Islet precursor cell (in vitro differentiated cells): ENCODE data around the gene IMMP2L.
"Not testable (repeated sequence)": the region's sequence is repeated elsewhere in the genome, so short reads cannot be mapped to it uniquely, and the experiment has no call there.

ENCODE experiments used
- DNase-seq: peaks from one replicate; pipeline ENCODE4 v3.0.0-alpha.2; 2018

Gene IMMP2L

DNA sequence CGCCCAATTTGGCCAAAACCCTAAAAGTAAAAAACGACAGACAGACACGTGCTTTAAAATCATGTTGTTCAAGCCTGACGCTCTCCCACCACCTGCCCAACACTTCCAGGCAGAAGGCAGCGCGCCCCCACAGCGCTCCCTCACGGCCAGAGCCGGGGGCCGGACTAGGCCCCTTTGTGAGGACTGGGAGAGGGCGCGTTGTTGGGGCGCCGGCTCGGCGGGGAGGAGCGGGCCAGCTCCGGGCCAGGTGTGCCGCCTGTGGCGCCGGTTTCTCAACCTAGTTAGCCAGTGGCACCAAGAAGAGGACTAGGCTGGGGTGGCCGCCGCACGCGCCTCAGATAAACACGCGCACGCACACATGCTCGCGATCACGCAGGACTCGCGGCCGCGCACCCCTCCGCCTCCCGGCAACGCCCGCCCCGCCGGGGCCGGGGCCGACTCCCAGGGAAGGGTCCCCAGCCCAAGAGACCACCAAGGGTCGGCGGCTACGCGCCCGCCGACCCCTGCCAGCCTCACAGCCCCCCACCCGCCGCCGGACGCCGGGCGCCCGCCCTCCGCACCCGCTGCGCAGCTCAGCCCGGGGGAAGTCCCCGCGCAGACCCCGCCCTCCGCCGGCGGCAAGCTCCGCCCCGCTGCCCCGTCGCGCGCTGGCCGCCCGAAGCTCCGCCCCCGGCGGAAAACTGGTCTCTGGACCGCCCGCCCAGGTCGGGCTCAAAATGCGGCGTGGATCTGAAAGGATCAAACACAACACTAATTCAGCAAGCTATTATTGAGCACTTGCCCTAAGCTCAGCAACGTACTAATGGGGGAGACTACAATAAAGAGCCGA, at the start of gene IMMP2L:
IMMP2L (minus strand) TSS at position 589 of the 829 bp plus-strand sequence.
- DNase-seq: peak; percentile 92

DNA sequence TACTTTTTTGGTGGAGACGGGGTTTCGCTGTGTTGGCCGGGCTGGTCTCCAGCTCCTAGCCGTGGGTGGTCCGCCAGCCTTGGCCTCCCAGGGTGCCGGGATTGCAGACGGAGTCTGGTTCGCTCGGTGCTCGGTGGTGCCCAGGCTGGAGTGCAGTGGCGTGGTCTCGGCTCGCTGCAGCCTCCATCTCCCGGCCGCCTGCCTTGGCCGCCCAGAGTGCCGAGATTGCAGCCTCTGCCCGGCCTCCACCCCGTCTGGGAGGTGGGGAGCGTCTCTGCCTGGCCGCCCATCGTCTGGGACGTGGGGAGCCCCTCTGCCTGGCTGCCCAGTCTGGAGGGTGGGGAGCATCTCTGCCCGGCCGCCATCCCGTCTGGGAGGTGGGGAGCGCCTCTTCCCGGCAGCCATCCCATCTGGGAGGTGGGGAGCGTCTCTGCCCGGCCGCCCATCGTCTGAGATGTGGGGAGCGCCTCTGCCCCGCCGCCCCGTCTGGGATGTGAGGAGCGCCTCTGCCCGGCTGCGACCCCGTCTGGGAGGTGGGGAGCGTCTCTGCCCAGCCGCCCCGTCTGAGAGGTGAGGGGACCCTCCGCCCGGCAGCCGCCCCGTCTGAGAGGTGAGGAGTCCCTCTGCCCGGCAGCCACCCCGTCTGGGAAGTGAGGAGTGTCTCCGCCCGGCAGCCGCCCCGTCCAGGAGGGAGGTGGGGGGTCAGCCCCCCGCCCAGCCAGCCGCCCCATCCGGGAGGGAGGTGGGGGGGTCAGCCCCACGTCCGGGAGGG, 47.4 kb upstream of the IMMP2L start:
- DNase-seq: not testable (repeated sequence)

DNA sequence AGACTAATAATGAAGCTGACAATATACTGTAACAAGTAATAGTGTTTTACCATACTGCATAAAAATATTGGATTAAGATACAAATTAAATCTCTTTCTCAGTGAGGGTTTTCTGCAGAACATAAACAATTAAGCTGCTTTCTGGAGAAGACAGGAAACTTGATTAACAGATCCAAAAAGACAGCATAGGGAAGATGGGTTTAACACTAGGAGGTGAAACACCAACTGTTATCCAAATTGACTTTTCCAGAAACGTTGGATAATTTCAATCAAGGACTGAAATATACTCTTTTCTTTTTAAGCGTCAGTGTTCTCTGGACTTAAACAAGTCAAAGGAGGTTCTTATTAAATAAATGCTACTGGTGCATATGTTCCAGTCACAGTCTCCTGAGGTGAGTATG, 45.3 kb upstream of the IMMP2L start:
- no peak for DNase-seq

DNA sequence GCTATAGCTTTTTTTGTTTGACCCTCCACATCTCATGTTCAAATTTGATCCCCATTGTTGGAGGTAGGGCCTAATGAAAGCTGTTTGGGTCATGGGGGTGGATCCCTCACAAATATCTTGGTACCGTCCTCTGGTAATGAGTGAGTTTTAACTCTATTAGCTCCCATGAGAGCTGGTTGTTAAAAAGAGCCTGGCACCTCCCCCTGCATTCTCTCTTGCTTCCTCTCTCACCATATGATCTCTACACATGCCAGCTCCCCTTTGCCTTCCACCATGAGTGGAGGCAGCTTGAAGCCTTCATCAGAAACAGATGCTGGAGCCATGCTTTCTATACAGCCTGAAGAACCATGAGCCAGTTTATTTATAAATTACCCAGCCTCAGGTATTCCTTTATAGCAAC, 43.0 kb upstream of the IMMP2L start:
- no peak for DNase-seq

DNA sequence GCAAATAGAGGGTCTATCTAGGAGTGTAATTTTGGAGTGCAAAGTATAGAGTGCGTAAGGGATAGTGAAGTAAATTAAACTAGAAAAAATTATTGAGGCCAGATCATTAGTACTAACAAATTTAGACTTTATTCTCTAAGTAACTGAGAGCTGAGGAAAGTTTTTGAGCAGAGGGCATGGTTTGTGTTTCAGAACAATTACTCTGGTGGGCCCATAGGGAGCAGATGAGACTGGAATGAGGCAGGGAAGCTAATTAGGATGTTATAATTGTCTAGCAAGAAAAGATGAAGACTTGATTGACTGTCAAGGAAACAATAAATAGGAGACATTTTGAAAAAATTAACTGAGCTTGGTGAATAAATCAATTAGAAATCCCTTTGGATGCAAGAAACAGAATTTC, 37.8 kb upstream of the IMMP2L start:
- DNase-seq: no peak

DNA sequence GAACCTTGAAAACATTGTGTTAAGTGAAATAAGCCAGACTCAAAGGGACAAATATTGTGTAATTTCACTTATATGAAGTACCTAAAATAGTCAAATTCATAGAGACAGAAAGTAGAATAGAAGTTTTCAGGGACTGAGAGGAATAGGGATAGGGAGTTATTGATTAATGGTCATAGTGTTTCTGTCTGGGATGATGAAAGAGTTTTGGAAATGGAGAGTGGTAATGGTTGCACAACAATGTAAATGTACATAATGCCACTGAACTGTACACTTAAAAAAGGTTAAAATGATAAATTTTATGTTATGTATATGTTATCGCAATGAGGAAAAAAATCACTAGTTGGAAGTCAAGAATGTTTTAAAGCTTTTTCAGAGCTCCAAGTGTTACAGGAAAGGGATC, 33.5 kb upstream of the IMMP2L start:
- DNase-seq: no peak

DNA sequence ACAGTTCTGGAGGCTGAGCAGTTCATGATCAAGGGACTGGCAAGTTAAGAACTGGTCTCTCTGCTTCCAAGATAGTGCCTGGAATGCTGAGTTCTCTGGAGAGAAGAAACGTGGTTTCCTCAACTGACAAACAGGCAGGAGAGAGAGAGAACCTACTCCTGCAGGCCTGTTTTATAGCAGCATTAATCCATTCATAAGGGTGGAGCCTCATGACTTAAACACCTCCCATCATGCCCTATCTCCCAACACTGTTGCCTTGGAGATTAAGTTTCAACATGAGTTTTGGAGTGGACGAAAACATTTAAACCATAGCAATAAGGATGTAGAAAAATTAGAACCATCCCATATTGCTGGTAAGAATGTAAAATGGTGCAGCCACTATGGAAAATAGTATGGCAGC, 32.3 kb upstream of the IMMP2L start:
- no peak for DNase-seq

DNA sequence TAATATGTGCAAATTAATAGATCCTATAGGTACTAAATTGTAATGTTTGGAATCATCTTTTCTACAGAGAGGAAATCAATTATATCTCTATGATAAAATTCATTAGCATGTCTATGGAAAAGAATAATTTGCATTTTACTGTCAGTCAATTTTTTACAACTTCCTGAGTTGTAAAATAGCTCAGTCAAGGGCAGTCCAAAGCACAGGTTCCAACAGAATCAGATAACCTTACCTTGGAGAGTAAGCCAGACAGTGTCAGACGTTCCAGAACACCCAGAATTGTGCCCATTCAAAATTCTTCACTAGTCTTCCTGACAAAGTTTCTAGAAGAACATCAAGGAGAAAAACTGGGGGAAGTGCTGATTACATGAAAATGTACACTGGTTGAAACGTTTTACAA, 31.1 kb upstream of the IMMP2L start:
- DNase-seq: no peak

DNA sequence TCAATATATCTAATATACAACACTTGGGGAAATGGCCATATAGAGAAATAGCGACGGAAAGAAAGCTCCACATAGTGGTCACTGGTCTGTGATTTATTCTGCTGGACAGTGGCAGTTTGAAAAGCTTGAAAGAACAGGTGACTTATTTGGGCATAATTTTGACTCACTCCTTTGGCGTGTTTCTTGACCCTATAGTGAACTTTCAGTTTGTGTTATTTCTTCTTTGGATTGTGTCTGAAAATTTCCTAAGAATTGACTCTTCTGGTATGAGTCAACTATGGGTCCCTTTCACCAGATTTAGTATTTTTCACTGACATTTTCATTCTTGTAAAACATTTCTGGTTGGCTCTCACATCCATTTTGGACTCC, 25.8 kb upstream of the IMMP2L start:
- no peak for DNase-seq

DNA sequence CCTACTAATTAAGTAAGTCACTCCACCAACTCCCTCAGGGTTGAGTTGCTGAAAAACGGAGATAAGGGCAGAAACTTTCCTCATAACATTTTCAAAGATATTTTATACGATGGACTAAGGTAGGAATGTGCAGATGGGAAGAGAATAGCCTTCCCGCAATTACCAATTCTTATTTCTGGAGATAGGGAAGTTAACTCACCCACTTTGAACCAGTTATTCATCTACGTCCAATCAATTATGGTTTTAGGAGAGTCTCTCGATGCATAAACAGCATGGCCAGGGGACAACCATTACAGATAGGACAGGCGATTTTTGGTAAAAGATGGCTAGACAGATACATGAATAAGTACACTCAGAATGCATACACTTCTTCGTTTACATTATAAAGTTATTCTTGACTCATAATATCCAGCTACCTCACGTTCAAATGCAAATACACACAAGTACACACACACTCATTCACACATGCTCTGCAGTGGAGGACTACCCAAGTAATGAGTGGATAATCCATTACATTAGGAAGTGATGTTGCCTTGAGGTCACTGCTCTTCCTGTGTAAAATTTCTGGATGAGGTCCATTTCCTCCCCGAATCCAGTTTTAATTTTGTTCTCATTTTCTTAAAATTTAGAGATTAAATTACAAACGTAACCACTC, 25.2 kb upstream of the IMMP2L start:
- no peak for DNase-seq

DNA sequence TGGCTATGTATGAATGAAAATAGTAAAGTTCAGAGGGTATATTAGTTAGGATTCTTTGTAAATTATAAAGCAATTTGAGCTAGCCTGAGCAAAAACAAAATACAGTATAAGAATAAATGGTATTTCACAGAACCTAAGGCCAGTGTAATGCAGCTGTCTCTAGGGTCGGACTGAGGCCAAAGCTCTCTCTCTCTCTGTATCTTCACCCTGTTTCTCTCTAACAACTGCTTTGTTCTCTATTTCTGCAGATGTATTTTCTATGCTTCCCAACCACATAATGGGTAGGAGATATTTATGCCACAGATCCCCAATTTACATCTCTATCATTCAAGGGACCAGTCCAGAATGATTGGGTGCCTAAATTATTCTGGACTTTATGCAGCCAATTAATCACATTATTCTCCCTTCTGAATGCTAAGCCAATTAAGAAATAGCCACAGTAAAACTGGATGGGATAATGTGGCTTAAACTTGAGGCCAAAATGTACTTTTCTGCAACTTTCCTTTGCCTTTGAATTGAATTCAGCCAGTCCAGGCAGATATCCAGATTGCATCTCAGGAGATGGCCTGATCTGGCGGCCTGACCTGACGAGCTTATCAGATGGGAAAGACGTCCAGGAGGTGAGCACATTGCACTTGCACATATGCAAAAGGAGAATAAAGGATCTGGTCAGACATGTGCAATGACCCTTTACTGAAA, 24.6 kb upstream of the IMMP2L start:
- no peak for DNase-seq

DNA sequence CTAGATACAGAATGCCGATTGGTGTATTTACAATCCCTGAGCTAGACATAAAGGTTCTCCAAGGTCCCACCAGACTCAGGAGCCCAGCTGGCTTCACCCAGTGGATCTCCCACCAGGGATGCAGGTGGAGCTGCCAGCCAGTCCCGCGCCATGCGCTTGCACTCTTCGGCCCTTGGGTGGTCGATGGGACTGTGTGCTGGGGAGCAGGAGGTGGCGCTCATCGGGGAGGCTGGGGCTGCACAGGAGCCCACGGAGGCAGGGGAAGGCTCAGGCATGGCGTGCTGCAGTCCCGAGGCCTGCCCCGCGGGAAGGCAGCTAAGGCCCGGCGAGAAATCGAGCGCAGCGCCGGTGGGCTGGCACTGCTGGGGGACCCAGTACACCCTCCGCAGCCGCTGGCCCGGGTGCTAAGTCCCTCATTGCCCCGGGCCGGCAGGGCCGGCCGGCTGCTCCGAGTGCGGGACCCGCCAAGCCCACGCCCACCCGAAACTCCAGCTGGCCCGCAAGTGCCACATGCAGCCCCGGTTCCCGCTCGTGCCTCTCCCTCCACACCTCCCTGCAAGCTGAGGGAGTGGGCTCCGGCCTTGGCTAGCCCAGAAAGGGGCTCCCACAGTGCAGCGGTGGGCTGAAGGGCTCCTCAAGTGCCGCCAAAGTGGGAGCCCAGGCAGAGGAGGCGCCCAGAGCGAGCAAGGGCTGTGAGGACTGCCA, 19.6 kb upstream of the IMMP2L start:
- DNase-seq: not testable (repeated sequence)

DNA sequence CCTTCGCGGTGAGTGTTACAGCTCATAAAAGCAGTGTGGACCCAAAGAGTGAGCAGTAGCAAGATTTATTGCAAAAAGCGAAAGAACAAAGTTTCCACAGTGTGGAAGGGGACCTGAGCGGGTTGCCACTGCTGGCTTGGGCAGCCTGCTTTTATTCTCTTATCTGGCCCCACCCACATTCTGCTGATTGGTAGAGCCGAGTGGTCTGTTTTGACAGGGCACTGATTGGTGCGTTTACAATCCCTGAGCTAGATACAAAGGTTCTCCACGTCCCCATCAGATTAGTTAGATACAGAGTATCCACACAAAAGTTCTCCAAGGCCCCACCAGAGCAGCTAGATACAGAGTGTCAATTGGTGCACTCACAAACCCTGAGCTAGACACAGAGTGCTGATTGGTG, 18.9 kb upstream of the IMMP2L start:
- not testable (repeated sequence) for DNase-seq

DNA sequence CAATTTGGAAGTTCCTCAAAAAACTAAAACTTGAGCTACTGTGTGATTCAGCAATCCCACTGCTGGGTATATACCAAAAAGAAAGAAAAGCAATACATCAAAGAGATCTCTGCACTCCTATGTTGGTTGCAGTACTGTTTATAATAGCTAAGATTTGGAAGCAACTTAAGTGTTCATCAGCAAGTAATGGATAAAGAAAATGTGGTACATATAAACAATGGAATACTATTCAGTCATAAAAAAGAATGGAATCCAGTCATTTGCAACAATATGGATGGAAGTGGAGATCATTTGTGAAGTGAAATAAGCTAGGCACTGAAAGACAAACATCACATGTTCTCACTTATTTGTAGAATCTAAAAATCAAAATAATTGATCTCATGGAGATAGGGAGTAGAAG, 16.5 kb upstream of the IMMP2L start:
- no peak for DNase-seq

DNA sequence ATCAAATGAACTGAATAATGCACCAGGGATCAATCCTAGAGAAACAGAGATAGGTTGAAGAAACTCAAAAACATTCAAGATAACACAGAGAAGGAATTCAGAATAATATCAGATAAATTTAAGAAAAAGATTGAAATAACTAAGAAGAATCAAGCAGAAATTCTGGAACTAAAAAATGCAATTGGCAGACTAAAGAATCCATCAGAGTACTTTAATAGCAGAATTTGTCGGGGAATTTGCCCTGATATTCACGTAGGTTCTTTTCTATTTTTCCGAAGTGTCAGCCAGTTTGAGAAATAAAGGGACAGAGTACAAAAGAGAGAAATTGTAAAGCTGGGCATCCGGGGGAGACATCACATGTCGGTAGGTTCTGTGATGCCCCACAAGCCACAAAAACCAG, 9.4 kb upstream of the IMMP2L start:
- no peak for DNase-seq

DNA sequence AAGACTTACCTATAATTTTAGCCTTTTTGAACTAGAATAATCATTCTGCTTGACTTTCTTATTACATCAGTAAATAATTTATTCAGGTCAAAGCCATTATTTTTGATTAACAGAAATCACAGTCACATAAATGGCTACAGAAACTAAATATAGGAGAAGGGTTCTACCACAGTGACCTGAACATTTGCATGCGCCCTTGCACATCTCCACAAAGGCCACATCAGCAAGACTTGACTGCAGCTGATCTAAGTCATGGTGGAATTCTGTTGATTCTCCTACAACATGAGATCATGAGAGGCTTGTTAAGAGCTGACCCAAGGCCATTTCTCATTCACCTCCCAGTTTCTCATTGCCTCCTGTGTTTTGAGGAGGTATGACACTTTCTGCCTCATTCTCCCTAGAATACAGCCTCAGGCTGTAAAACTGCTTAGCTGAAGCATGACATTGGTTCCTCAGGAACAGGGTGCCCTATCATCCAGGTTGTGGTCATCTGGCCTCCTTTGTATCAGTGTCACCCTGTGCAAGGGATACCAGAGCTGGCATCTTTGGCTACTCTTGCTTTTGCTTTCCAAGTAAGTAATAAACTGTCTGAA, 6.7 kb upstream of the IMMP2L start:
- no peak for DNase-seq

DNA sequence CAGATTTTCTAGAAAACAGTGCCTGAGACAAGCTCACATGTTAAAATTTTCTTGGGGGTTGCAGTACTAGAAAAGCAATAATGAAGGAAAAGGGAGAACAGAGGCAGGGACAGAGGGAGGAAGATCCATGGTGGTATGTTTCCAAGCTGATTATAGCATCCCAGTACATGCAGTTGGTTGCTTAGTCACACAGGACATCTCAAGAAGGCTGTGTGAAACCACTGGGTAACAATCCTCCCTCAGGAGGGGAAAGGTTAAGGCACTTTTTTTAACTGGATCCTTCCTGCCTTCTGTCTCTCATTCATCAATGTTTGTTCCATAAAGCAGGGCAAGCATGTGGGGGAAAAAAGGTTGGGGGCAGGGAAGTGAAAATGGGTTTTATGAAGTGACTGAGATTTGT, 6.1 kb upstream of the IMMP2L start:
- no peak for DNase-seq

DNA sequence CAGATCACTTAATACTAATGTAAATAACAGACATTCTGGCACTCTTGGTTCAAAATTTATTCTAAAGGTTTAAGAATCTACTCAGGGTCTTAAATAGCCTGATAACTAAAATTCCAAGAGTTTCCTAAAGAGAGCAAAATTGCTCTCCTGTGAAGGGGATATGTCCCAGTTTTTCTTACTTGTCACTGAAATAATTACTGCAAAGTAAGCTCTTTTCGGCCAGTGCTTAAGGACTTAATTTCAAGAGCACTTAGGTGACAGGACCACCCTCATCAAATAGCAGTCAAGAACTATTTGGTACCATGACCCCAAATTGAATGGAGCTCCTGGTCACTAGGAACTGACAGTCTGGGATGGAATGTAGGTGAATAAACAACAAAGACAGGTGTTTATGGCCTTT, 1.8 kb upstream of the IMMP2L start:
- no peak for DNase-seq

DNA sequence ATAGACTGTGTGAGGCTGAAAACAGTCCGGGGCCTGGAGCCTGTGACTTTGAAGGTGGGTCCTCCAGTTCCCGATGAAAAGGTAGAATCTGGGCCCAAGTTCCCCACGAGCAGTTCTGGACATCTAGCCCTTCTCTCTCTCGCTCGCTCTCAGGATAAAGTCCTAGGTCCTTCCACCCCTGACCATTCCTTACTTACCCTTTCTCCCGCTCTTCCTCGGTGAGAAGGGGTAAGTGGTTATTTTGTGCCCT, 713 bp downstream of the IMMP2L start:
- DNase-seq: no peak

DNA sequence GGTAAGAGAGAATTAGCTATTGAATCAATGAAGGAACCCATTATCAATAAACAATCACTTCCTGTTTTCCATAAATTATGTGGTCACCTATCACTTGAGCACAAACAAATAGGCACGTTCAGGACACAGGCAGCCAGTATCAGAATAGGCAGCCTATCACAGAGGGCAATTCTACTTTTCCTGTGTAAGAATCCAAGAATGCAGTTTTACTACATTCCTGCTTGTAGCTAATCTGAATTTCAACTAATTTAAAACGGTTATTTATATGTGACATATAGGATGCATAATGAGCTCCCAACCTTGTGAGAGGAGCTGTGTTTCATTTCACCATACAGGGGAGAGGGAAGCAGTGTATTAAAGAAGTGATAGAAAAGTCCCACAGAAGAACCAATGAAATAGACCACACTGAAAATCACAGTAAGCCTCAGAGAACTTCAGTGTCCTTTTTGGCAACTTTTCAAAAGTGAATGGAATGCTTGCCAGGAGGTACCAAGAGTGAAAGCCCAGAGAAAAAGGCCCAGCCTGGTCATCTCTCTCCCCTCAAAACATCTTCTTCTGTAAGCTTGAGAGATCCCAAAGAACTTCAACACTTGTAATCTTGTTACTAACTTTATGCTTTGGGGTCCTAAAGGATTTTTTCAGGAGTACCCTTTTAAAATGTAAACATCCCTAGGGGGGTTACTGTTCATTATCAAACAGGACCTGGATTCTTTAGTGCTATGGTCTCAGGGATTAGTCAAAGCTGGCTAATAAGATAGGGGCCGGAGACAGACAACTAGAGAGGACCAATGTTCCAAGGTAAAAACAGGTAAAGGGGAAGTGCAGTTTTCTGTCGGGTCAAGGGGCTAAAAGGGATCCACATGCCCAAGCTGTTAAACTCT, 1.3 kb downstream of the IMMP2L start:
- DNase-seq: no peak

DNA sequence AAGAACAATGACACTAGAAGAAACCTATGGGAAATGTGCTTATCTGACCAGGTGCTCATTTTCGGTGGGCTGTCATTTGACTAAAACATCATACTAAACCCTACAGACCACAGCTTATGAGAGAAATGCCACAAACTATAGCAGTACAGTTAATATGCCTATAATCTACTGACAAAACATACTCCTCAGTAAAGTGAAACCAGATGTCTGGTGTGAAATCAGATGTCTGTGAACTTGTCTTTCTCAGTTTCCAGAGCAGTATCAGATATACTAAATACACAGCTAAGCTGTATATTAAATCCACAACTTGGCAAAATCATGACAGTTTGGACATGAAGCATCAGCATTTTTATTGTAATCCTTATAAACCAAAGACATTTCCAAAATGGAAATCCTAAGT, 3.3 kb downstream of the IMMP2L start:
- no peak for DNase-seq

DNA sequence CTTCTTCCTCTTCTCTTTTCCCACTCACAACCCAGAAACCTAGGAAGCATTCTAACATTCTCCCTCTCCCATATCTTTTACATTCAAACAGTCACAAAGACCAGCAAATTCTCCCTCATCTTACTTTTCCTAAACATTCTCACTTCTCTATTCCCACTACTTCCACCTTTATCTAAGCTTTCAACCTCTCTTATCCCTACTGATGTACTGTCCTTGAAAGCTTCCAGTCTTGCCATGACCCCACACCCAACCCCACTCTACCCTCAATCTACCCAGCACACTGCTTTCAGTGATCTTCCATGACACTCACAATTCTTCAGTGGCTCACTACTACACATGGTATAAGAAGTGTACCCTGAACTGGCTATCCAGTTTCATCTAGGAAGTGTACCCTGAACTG, 5.3 kb downstream of the IMMP2L start:
- DNase-seq: no peak
